GM06990 (cell line): Measurements from ENCODE around the gene DDOST.

Experiments used
- DNase-seq: peaks from one replicate; pipeline ENCODE4 v3.0.0-alpha.2; 2011; ENCODE audit not compliant: insufficient read length; ENCODE audit errors: extremely low read depth
- H3K27me3 ChIP-seq: replicated peaks from 2 replicates; pipeline ENCODE4 v1.6.0; 2011; ENCODE audit warnings: low read length; ENCODE audit not compliant: control insufficient read depth, insufficient read depth
- H3K36me3 ChIP-seq: 2 replicates; pipeline ENCODE4 v1.5.1; 2011; ENCODE audit warnings: low read length; ENCODE audit not compliant: control insufficient read depth, insufficient read depth
- H3K4me3 ChIP-seq: replicated peaks from 2 replicates; pipeline ENCODE4 v1.5.1; 2011; ENCODE audit warnings: low read depth, mild to moderate bottlenecking, control low read depth, low read length
- CTCF ChIP-seq: IDR thresholded peaks from 2 replicates; pipeline ENCODE4 v1.5.1; 2011; ENCODE audit warnings: low read length, control low read depth, mild to moderate bottlenecking, inconsistent platforms; ENCODE audit not compliant: insufficient read depth, poor library complexity, severe bottlenecking

Gene DDOST

GRCh38 chr1:20624709-20625108 is 36.5 kb downstream of the DDOST start:
- no peak for DNase-seq
- Histone ChIP-seq H3K4me3 (no peak overlapping the region), H3K36me3 (no peaks in the 10 kb centered on the region), H3K27me3 (no peaks in the 10 kb centered on the region)
- no peak for TF ChIP-seq CTCF

DNA sequence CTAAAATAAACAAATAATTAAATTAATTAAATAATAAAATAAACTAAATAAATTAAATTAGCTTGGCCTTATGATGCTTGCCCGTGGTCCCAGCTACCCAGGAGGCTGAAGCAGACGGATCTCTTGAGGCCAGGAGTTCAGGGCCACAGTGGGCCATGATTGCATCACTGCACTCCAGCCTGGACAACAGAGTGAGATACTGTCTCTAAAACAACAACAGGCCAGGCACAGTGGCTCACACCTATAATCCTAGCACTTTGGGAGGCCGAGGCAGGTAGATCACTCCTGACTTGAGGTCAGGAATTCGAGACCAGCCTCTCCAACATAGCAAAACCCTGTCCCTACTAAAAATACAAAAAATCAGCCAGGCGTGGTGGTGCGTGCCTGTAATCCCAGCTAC is 40.2 kb downstream of the DDOST start:
- DNase-seq: no peak
- no peak for TF ChIP-seq CTCF
- Histone ChIP-seq H3K27me3 (no peaks in the 10 kb centered on the region), H3K4me3 (no peak overlapping the region), H3K36me3 (no peaks in the 10 kb centered on the region)

GRCh38 chr1:20619999-20620398 is 41.2 kb downstream of the DDOST start:
- Histone ChIP-seq H3K4me3 (no peak overlapping the region), H3K36me3 (no peaks in the 10 kb centered on the region), H3K27me3 (no peaks in the 10 kb centered on the region)
- no peak for DNase-seq
- no peak for TF ChIP-seq CTCF

GRCh38 chr1:20618550-20618949 is 42.6 kb downstream of the DDOST start:
- no peak for TF ChIP-seq CTCF
- no peak overlapping the region for H3K4me3 ChIP-seq
- no peaks in the 10 kb centered on the region for H3K27me3 ChIP-seq

GRCh38 chr1:20616847-20617487 is 44.2 kb downstream of the DDOST start:
- DNase-seq: no peak
- Histone ChIP-seq H3K36me3 (no peaks in the 10 kb centered on the region), H3K27me3 (no peaks in the 10 kb centered on the region), H3K4me3 (no peak overlapping the region)
- TF ChIP-seq CTCF: no peak

More at GRCh38 chr1:20618550-20618949, 42.6 kb downstream of the DDOST start:
- H3K36me3 ChIP-seq: no peaks in the 10 kb centered on the region
- DNase-seq: no peak
